PC-3 (cell line): ENCODE results near the gene PFN2. TPM values are rescaled to one million over a fixed set of nuclear protein-coding genes. Genes with fewer than 3 reads are reported as not detected.

Source experiments
- ATAC-seq: fragments of 200-7000 bp; cut with Tn5 transposase; 2 replicates; pipeline ENCODE4 v1.9.1; 2020; ENCODE audit warnings: mild to moderate bottlenecking, moderate library complexity
- BruUV-seq: library from RNA; stranded (reverse); fragments of 400-500 nt; replicated peaks from 2 replicates; lab custom pipeline; 2021; lab: Mats Ljungman, UMichigan
- CTCF ChIA-PET: fragments of 300-600 bp; sonication (Branson Sonifier 250); formaldehyde crosslinking; loops from one replicate; lab custom pipeline; 2022; ENCODE audit warnings: antibody characterized with exemption; lab: Charles Lee
- POLR2A ChIA-PET: fragments of 300-600 bp; sonication (Branson Sonifier 250); formaldehyde crosslinking; loops from one replicate; lab custom pipeline; 2022; ENCODE audit warnings: antibody characterized with exemption; ENCODE audit not compliant: unreplicated experiment; lab: Charles Lee
- DNase-seq: peaks from one replicate; pipeline ENCODE4 v3.0.0-alpha.2; 2015
- H2AFZ ChIP-seq: fragments of 300-600 bp; sonication (generic); 2 replicates; pipeline ENCODE4 v1.6.0; 2016; ENCODE audit warnings: antibody characterized with exemption, low read length
- H3F3A ChIP-seq: fragments of 300-600 bp; sonication (generic); one replicate; pipeline ENCODE4 v1.6.0; 2017; ENCODE audit warnings: antibody characterized with exemption, low read length, control low read depth, mild to moderate bottlenecking; ENCODE audit not compliant: unreplicated experiment
- H3K27ac ChIP-seq: fragments of 300-600 bp; sonication (generic); 2 replicates; pipeline ENCODE4 v1.5.1; 2016; ENCODE audit warnings: mild to moderate bottlenecking, low read length
- H3K27me3 ChIP-seq: fragments of 300-600 bp; sonication (generic); 2 replicates; pipeline ENCODE4 v1.6.1; 2016; ENCODE audit warnings: low read length, mixed read lengths
- H3K36me3 ChIP-seq: fragments of 300-600 bp; sonication (generic); 2 replicates; pipeline ENCODE4 v1.6.1; 2016; ENCODE audit warnings: low read depth, mixed run types, low read length, mixed read lengths
- H3K4me1 ChIP-seq: fragments of 300-600 bp; sonication (generic); 2 replicates; pipeline ENCODE4 v1.5.1; 2016; ENCODE audit warnings: low read length; ENCODE audit not compliant: insufficient read depth
- H3K4me2 ChIP-seq: fragments of 300-600 bp; sonication (generic); 2 replicates; pipeline ENCODE4 v1.6.0; 2016; ENCODE audit warnings: low read length
- H3K4me3 ChIP-seq: fragments of 300-600 bp; sonication (generic); 2 replicates; pipeline ENCODE4 v1.5.1; 2016; ENCODE audit warnings: mild to moderate bottlenecking, low read length, mixed read lengths
- H3K79me2 ChIP-seq: fragments of 300-600 bp; sonication (generic); 2 replicates; pipeline ENCODE4 v1.6.1; 2017; ENCODE audit warnings: low read length, mixed read lengths
- H3K9ac ChIP-seq: fragments of 300-600 bp; sonication (generic); 2 replicates; pipeline ENCODE4 v1.6.0; 2016; ENCODE audit warnings: mild to moderate bottlenecking, low read length
- H3K9me2 ChIP-seq: fragments of 300-600 bp; sonication (generic); replicated peaks from 2 replicates; pipeline ENCODE4 v1.6.1; 2016; ENCODE audit warnings: mixed run types, low read length, mixed read lengths
- H3K9me3 ChIP-seq: fragments of 300-600 bp; sonication (generic); 2 replicates; pipeline ENCODE4 v1.6.1; 2016; ENCODE audit warnings: low read length, mixed read lengths
- H4K20me1 ChIP-seq: fragments of 300-600 bp; sonication (generic); 2 replicates; pipeline ENCODE4 v1.6.1; 2016; ENCODE audit warnings: low read length, mixed read lengths
- EZH2 ChIP-seq: fragments of 300-600 bp; sonication (generic); IDR thresholded peaks from one replicate; pipeline ENCODE4 v1.6.1; 2017; ENCODE audit warnings: antibody characterized with exemption, mild to moderate bottlenecking, low read length; ENCODE audit not compliant: unreplicated experiment
- EZH2phosphoT487 ChIP-seq: fragments of 300-600 bp; sonication (generic); IDR thresholded peaks from 2 replicates; pipeline ENCODE4 v1.6.1; 2018; ENCODE audit warnings: mild to moderate bottlenecking, antibody characterized with exemption, low read length, borderline replicate concordance
- intact Hi-C: fragments of 100-400 bp; cut with micrococcal nuclease; formaldehyde crosslinking; loops from 2 replicates; pipeline ENCODE4 v1.9.0; 2023
- total RNA-seq: library from RNA; depleted of rRNA; stranded (reverse); fragments of >200 nt; gene quantifications from 2 replicates; pipeline ENCODE4 v1.2.3, GENCODE V29; 2014
- TF ChIP-seq, protein P1 (sequence below): fragments of 300-600 bp; sonication (generic); conservative IDR thresholded peaks from 2 replicates; pipeline ENCODE4 v1.5.1; 2017; ENCODE audit warnings: antibody characterized with exemption, low read depth, mild to moderate bottlenecking, low read length

Gene PFN2
- total RNA-seq, 1 experiment from 2014 or later, result 213 TPM

DNA sequence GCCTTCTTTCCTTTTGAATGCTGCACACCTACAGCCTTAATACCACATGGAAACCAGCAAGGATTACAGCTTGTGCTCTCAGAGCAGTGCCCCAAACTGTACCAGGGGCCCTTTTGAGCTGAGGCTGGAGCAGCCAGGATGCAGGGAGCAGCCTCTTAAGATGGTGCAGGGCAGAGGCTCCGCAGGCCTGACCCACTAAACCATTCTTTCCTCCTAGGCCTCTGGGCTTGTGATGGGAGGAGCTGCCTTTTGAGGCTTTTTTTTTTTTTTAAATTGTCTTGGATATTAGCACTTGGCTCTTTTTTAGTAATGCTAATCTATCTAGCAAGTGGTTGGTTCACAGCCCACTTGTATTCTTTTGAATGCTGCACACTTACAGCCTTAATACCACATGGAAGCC is 37.7 kb downstream of the PFN2 start:
- BruUV-seq, result no TSS peak
- intact Hi-C loops, result no loop called here
- Histone ChIP-seq H3K9ac (no peak overlapping the region), H3F3A (no peaks in the 10 kb centered on the region), H3K36me3 (peaks cover 25% of the 10 kb centered on the region), H3K4me1 (peaks cover 5% of the 10 kb centered on the region; the same call in 1 of the 2 replicates), H3K4me2 (no peak overlapping the region), H3K9me2 (no peaks in the 10 kb centered on the region), H3K27me3 (no peaks in the 10 kb centered on the region), H4K20me1 (no peaks in the 10 kb centered on the region), H3K4me3 (no peak overlapping the region), H3K79me2 (no peaks in the 10 kb centered on the region), H3K27ac (no peak overlapping the region), H3K9me3 (0 out of 2 replicates have a peak, but pooled peaks cover 4% of the 10 kb centered on the region), H2AFZ (no peak overlapping the region)
- TF ChIP-seq EZH2phosphoT487 (no peak), EZH2 (no peak)
- TF ChIP-seq, protein P1, sequence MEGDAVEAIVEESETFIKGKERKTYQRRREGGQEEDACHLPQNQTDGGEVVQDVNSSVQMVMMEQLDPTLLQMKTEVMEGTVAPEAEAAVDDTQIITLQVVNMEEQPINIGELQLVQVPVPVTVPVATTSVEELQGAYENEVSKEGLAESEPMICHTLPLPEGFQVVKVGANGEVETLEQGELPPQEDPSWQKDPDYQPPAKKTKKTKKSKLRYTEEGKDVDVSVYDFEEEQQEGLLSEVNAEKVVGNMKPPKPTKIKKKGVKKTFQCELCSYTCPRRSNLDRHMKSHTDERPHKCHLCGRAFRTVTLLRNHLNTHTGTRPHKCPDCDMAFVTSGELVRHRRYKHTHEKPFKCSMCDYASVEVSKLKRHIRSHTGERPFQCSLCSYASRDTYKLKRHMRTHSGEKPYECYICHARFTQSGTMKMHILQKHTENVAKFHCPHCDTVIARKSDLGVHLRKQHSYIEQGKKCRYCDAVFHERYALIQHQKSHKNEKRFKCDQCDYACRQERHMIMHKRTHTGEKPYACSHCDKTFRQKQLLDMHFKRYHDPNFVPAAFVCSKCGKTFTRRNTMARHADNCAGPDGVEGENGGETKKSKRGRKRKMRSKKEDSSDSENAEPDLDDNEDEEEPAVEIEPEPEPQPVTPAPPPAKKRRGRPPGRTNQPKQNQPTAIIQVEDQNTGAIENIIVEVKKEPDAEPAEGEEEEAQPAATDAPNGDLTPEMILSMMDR, result no peak
- ChIA-PET POLR2A (no interaction called here), CTCF (interaction anchor here (0.8 kb wide), 1 partner anchor 251 kb away, joined by 3 read pairs; no protein-coding TSS in a partner anchor)
- DNase-seq, result no peak
- ATAC-seq, result no peak

DNA sequence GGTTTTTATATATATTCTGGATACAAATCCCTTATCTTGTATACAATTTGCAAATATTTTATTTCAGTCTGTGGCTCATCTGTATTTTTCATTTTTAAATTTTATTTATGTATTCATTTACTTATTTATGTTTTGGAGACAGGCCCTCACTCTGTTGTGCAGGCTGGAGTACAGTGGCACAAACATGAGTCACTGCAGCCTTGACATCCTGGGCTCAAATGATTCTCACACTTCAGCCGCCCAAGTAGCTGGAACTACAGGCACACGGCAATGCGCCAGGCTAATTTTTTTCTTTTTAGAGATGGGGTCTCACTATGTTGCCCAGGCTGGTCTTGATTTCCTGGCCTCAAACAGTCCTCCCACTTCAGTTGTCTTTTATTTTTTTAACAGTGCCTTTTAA is 50.6 kb downstream of the PFN2 start:
- BruUV-seq, result no TSS peak
- Histone ChIP-seq H3K27me3 (no peaks in the 10 kb centered on the region), H3K4me3 (no peak overlapping the region), H3K79me2 (no peaks in the 10 kb centered on the region), H3K9me2 (no peaks in the 10 kb centered on the region), H3K36me3 (0 out of 2 replicates have a peak, but pooled peaks cover 3% of the 10 kb centered on the region), H3K4me1 (no peaks in the 10 kb centered on the region), H3F3A (no peaks in the 10 kb centered on the region), H2AFZ (no peak overlapping the region), H4K20me1 (no peaks in the 10 kb centered on the region), H3K9me3 (no peaks in the 10 kb centered on the region), H3K4me2 (no peak overlapping the region), H3K27ac (no peak overlapping the region), H3K9ac (no peak overlapping the region)
- no peak for TF ChIP-seq EZH2phosphoT487
- TF ChIP-seq, protein P1, result no peak
- no peak for TF ChIP-seq EZH2
- CTCF ChIA-PET, result no interaction called here
- POLR2A ChIA-PET, result no interaction called here
- DNase-seq, result no peak
- no peak for ATAC-seq
- intact Hi-C loops, result no loop called here

DNA sequence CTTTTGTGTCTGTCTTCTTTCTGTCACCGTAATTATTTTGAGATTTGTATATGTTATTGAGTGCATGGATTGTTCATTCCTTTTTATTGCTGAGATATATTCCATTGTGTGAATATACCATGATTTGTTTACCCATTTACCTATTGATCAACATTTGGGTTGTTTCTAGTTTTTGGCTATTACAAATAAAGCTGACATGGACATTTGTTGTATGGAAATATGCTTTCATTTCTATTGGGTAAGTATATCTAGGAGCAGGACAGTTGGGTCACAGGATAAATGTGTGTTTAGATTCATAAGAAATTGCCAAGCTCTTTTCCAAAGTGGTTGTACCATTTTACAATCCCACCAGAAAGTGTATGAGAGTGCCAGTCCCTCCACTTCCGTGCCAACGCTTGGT is 51.2 kb downstream of the PFN2 start:
- no TSS peak for BruUV-seq
- Histone ChIP-seq H2AFZ (no peak overlapping the region), H3K36me3 (0 out of 2 replicates have a peak, but pooled peaks cover 4% of the 10 kb centered on the region), H3K27ac (no peak overlapping the region), H3K4me3 (no peak overlapping the region), H3K9me3 (no peaks in the 10 kb centered on the region), H3F3A (no peaks in the 10 kb centered on the region), H3K27me3 (no peaks in the 10 kb centered on the region), H3K4me1 (no peaks in the 10 kb centered on the region), H3K9me2 (no peaks in the 10 kb centered on the region), H3K9ac (no peak overlapping the region), H3K79me2 (no peaks in the 10 kb centered on the region), H3K4me2 (no peak overlapping the region), H4K20me1 (no peaks in the 10 kb centered on the region)
- POLR2A ChIA-PET, result no interaction called here
- CTCF ChIA-PET, result no interaction called here
- no peak for TF ChIP-seq EZH2
- no peak for TF ChIP-seq EZH2phosphoT487
- TF ChIP-seq, protein P1, result no peak
- intact Hi-C loops, result no loop called here
- ATAC-seq (no peak), DNase-seq (no peak)
